ENCODE data around the gene DIS3L2. TPM values are rescaled to one million over a fixed set of nuclear protein-coding genes. Genes with fewer than 3 reads are reported as not detected.

The DIS3L2 gene
- total RNA-seq, 3 donors from 2014 or later = 28.5 to 43.0 (median 42.5) TPM

- no peaks in the 10 kb centered on the region for H3K9me3 ChIP-seq
- no peak overlapping the region for H3K4me3 ChIP-seq
- ATAC-seq (peak; percentile 12), DNase-seq (peak; percentile 14 to 42 (median 41))
- intact Hi-C loops (cut with DNase I, micrococcal nuclease) = loop anchor here (5.0 to 10.0 kb wide), 4 partner anchors 215 to 508 kb away; no protein-coding TSS in a partner anchor
- H3K36me3 ChIP-seq (ENCODE audit: low read depth) = no peaks in the 10 kb centered on the region
- H3K4me1 ChIP-seq (ENCODE audit: low read depth) = peaks cover 14% of the 10 kb centered on the region
- TF ChIP-seq, protein P1, sequence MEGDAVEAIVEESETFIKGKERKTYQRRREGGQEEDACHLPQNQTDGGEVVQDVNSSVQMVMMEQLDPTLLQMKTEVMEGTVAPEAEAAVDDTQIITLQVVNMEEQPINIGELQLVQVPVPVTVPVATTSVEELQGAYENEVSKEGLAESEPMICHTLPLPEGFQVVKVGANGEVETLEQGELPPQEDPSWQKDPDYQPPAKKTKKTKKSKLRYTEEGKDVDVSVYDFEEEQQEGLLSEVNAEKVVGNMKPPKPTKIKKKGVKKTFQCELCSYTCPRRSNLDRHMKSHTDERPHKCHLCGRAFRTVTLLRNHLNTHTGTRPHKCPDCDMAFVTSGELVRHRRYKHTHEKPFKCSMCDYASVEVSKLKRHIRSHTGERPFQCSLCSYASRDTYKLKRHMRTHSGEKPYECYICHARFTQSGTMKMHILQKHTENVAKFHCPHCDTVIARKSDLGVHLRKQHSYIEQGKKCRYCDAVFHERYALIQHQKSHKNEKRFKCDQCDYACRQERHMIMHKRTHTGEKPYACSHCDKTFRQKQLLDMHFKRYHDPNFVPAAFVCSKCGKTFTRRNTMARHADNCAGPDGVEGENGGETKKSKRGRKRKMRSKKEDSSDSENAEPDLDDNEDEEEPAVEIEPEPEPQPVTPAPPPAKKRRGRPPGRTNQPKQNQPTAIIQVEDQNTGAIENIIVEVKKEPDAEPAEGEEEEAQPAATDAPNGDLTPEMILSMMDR (IDR thresholded peaks at IDR 0.05) = no peak
These were observed 34.5 kb upstream of the DIS3L2 start for GRCh38 chr2:231926761-231927565.

- TF ChIP-seq, protein P1 (IDR thresholded peaks at IDR 0.05) = no peak
- peak in 1 of 3 donors; percentile 25 for DNase-seq
- no peak for ATAC-seq
- H3K4me3 ChIP-seq = no peak overlapping the region
- H3K4me1 ChIP-seq (ENCODE audit: low read depth) = peaks cover 14% of the 10 kb centered on the region
- intact Hi-C loops (cut with DNase I, micrococcal nuclease) = loop anchor here (5.0 to 10.0 kb wide), 4 partner anchors 215 to 507 kb away; no protein-coding TSS in a partner anchor
- H3K36me3 ChIP-seq (ENCODE audit: low read depth) = no peaks in the 10 kb centered on the region
- no peaks in the 10 kb centered on the region for H3K9me3 ChIP-seq
These were observed 34.0 kb upstream of the DIS3L2 start for GRCh38 chr2:231927566-231927890.

DNA sequence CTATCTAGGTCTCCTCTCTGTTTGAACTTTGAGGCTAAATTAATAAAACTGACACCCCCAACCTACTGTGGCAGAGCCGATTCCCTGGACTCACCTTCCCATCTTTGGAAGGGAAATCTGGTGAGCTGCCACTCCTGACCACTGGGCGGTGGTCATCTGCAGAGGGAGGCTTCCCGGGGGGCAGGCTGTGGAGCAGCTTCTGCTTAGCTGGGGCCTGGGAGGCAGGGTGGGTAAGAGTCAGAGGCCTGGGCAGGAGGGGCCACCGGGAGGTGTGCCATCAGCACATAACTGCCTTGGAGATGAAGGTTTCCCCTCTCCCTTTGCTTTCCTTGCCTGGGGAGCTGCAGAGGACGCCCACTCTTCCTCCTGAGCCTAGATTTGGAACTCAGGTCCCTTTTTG is 33.0 kb upstream of the DIS3L2 start:
- Histone ChIP-seq H3K36me3 (ENCODE audit: low read depth) (no peaks in the 10 kb centered on the region), H3K4me1 (ENCODE audit: low read depth) (peaks cover 14% of the 10 kb centered on the region), H3K4me3 (no peak overlapping the region), H3K9me3 (no peaks in the 10 kb centered on the region)
- TF ChIP-seq, protein P1 (IDR thresholded peaks at IDR 0.05) = no peak
- no peak for ATAC-seq
- DNase-seq = peak in 1 of 3 donors; percentile 28
- intact Hi-C loops (cut with DNase I, micrococcal nuclease) = loop anchor here (5.0 to 10.0 kb wide), 4 partner anchors 214 to 506 kb away; no protein-coding TSS in a partner anchor

GRCh38 chr2:231928901-231929725 is 32.4 kb upstream of the DIS3L2 start:
- ATAC-seq (no peak), DNase-seq (peak in 1 of 3 donors; percentile 23)
- peaks cover 14% of the 10 kb centered on the region for H3K4me1 ChIP-seq (ENCODE audit: low read depth)
- H3K36me3 ChIP-seq (ENCODE audit: low read depth) = no peaks in the 10 kb centered on the region
- H3K4me3 ChIP-seq = no peak overlapping the region
- intact Hi-C loops (cut with DNase I, micrococcal nuclease) = loop anchor here (5.0 to 10.0 kb wide), 4 partner anchors 213 to 506 kb away; no protein-coding TSS in a partner anchor
- TF ChIP-seq, protein P1 (IDR thresholded peaks at IDR 0.05) = no peak
- no peaks in the 10 kb centered on the region for H3K9me3 ChIP-seq

DNA sequence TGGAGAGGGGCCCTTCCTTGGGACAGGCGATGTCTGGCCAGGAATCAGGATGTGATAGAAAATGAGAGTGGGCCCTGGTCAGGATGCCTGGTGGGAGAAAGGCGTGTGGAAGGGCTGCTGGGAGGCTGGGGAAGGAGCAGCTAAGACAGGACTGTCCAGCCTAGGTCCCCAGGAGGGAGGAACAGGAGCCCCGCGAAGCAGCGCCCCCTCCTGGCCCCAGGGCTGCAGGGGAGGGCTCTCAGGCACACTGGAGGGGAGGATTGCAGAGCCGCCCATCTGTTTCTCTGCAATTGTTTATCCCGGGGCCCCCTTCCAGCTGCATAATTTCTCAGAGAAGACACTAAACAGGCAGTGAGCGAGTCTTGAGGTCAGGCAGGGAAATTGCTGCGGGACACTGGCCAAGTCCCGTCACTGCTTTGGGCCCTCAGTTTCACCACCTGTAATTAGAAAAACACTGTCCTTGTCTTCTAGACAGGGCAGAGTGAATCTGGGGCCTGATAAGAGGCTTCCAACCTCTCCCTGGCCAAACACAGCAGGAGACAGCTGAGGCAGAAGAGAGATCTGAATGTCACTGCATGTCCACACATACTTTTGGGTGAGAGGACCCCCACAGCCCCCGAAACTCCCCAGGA is 31.4 kb upstream of the DIS3L2 start:
- no peaks in the 10 kb centered on the region for H3K9me3 ChIP-seq
- H3K4me1 ChIP-seq (ENCODE audit: low read depth) = peaks cover 14% of the 10 kb centered on the region
- no peak overlapping the region for H3K4me3 ChIP-seq
- peak; percentile 10 for ATAC-seq
- TF ChIP-seq, protein P1 (IDR thresholded peaks at IDR 0.05) = no peak
- intact Hi-C loops (cut with DNase I, micrococcal nuclease) = loop anchor here (5.0 to 10.0 kb wide), 4 partner anchors 212 to 505 kb away; no protein-coding TSS in a partner anchor
- no peaks in the 10 kb centered on the region for H3K36me3 ChIP-seq (ENCODE audit: low read depth)
- peak in 1 of 3 donors; percentile 48 for DNase-seq

All from mucosa of descending colon (tissue), 3 donors.